D721Med (cell line): ENCODE measurements around the gene LINGO1.

Experiments
- DNase-seq: peaks from one replicate; pipeline ENCODE4 v3.0.0; 2011; ENCODE audit warnings: low spot score; ENCODE audit not compliant: insufficient read length
- FAIRE-seq: peaks from 2 replicates; lab custom pipeline; 2011; peaks lifted over from hg19 to GRCh38; lab: Jason Lieb, UNC
- TF ChIP-seq, protein P1 (sequence below): IDR thresholded peaks from 2 replicates; pipeline ENCODE4 v1.5.1; 2012; ENCODE audit warnings: mild to moderate bottlenecking, control low read depth; ENCODE audit not compliant: insufficient read depth; ENCODE audit errors: missing control alignments

Gene LINGO1

DNA sequence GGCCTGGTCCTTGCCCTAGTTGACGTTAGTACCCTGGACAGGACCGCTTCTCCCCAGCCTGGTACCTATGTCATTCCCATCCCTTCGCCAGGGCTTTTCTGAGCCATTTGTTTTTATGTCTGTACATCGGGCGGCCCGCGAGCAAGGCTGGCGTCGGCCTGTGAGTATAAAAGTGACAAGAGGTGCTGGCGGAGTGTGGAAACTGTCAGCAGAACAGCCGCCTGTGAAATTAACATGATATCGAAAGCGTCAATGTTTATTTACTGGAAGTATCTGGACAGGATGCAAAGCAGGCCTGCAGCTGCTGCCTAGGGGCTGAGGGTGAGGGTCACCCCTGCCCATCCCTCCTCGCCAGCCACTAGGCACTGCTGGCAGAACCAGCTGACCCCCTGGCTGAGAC, 33.4 kb downstream of the LINGO1 start:
- DNase-seq: no peak
- FAIRE-seq: no peak

DNA sequence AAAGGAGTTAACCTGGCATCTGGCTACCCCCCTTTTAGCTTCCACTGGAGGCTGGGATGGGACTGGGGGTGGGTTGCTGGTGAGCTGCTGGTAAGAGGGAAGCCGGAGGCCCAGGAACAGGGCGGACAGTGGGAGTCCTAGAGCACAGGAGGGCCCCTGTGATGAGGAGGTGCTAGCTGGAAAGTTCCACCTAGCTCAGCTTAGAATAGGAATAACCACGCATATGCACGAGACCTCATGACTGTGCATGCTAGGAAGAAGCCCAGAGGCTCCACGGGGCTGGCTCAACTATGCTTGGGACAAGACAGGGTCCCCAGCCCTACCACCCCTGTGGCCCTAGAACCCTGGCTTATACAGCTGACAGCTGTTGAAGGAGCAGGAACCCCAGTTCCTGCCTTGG, 34.1 kb downstream of the LINGO1 start:
- TF ChIP-seq, protein P1, sequence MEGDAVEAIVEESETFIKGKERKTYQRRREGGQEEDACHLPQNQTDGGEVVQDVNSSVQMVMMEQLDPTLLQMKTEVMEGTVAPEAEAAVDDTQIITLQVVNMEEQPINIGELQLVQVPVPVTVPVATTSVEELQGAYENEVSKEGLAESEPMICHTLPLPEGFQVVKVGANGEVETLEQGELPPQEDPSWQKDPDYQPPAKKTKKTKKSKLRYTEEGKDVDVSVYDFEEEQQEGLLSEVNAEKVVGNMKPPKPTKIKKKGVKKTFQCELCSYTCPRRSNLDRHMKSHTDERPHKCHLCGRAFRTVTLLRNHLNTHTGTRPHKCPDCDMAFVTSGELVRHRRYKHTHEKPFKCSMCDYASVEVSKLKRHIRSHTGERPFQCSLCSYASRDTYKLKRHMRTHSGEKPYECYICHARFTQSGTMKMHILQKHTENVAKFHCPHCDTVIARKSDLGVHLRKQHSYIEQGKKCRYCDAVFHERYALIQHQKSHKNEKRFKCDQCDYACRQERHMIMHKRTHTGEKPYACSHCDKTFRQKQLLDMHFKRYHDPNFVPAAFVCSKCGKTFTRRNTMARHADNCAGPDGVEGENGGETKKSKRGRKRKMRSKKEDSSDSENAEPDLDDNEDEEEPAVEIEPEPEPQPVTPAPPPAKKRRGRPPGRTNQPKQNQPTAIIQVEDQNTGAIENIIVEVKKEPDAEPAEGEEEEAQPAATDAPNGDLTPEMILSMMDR: no peak
- no peak for FAIRE-seq

More for the DNA sequence above, 33.4 kb downstream of the LINGO1 start:
- TF ChIP-seq, protein P1: no peak

DNA sequence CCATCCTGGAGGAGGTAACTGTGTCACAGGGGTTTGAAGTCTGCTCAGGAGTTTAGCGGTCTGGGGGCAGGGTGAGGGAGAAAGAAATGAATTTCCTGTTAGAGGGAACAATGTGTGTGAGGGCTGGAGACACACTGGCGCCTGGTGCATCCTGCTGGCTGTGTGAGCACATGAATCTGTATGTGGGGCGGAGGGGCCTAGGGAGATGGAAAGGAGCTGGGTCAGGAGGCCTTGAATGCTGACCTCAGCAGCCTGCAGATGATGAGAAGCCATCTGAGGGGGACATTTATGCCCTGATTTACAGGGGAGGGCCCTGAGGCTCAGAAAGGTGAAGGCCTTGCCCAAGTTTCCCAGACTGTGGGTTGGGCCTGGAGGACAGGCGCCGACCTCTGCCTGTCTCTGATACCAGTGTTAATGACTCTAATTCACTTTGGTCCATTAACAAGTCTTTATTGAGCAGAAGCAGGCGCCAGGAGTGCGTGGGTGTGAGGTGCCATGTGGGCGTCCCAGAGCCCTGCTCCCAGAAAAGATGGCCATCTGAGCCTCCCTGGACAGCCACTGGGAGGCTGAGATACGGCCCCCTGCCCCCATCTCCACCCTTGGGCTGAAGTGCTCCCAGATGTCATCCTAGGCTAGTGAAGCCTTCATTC, 34.8 kb downstream of the LINGO1 start:
- DNase-seq: no peak
- TF ChIP-seq, protein P1: no peak

More for the DNA sequence above, 34.1 kb downstream of the LINGO1 start:
- no peak for DNase-seq

DNA sequence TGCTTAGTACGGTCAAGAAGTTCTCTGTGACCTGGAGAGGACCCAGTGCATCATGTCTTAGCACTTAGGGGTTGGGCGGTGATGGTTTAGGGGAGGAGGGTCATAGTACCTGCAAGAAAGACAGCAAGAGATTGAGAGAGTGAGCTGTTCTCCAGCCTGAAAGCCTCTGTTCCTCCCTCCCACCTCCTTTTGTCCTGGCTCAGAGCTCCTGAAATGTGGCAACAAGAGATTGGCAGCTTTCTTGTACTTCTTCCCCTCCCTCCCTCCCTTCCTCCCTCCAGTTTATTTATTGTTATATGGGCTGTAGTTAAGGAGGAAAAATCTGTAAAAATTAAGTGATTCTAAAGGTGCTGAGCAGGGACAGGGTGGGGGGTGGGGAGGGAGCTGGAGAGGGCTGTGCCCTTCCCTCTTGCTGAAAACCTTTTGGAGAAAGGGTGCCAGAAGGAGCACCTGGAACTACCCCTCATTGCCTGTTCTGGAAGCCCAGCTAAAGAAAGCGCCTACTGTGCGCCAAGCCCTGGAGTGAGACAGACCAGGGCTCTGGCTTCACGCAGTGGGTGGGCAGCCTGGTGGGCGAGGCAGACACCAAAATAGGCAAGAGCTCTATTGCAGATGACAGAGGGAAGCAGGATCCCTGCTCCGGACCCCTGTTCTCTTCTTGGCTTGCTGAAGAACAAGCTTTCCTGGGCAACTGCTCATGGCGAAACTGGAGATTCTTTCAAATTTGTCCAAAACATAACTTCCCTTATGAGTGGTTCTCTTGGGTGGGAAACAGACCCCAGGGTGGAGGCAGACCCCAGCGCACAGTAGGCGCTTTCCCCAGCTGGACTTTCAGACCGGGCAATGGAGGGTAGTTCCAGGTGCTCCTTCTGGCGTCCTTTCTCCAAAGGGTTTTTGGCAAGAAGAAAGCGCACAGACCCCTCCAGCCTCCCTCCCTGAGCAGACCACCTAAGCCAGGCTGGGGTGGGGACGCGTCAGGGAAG, 35.6 kb downstream of the LINGO1 start:
- DNase-seq: no peak
- TF ChIP-seq, protein P1: no peak
- FAIRE-seq: no peak

More for the DNA sequence above, 34.8 kb downstream of the LINGO1 start:
- no peak for FAIRE-seq

DNA sequence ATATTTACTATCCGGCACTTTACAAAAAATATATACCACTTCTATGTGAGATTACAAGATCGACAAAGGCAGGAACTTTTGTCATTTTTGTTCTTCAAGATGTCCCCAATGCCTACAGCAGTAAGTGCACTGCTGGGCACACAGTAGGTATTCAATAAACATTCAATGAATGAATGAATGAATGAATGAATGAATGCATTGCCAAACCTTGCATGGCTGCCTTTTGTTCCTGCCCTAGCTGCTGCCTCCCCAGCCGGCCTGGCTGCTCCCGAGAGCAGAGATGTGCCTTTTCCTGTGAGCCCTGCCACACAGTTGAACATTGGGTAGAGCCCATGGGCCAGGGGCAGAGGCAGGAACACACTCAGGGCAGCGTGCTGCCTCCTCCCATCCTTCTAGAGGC, 37.5 kb downstream of the LINGO1 start:
- no peak for FAIRE-seq
- TF ChIP-seq, protein P1: no peak
- DNase-seq: no peak

DNA sequence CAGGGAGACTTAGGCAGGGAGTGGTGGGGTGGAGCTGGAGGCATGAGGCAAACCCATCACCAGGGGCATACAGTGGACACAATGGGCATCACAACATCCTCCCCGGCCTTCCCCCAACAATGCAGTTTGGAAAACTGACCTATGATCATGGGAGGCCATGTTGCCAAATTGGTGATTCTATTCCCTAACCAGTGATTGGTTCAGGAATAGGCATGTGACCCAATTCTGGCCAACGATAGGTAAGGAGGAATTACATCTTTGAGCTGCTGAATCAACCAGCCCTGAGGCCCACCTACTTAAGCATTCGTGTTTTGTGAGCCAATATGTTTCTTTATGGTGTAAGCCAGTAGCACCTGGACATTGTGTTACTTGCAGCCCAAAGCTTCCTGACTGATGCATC, 40.0 kb downstream of the LINGO1 start:
- FAIRE-seq: no peak
- TF ChIP-seq, protein P1: no peak
- DNase-seq: no peak
